Measurements from ENCODE around the gene VPS33A. TPM values are rescaled to one million over a fixed set of nuclear protein-coding genes. Genes with fewer than 3 reads are reported as not detected.
"Not testable (repeated sequence)": the region's sequence is repeated elsewhere in the genome, so short reads cannot be mapped to it uniquely, and the experiment has no call there.

Gene VPS33A
- polyA plus RNA-seq, 6 donors from 2014 or later: 20.9 to 37.1 (median 23.9) TPM

GRCh38 chr12:122291431-122291830 lies 25.1 kb upstream of the VPS33A start:
- peaks cover 8 to 10% of the 10 kb centered on the region in 2 donors for H3K36me3 Mint-ChIP-seq
- no peaks in the 10 kb centered on the region for H3K4me1 Mint-ChIP-seq
- DNase-seq (no peak), ATAC-seq (ENCODE audit: low read depth in 2 of 2) (no peak)
- no peak overlapping the region for H3K4me3 Mint-ChIP-seq
- H3K27ac Mint-ChIP-seq: no peak overlapping the region
- H3K9me3 Mint-ChIP-seq: peaks cover 0 to 5% (median 0%) of the 10 kb centered on the region in 7 donors
- no peaks in the 10 kb centered on the region for H3K27me3 Mint-ChIP-seq

DNA sequence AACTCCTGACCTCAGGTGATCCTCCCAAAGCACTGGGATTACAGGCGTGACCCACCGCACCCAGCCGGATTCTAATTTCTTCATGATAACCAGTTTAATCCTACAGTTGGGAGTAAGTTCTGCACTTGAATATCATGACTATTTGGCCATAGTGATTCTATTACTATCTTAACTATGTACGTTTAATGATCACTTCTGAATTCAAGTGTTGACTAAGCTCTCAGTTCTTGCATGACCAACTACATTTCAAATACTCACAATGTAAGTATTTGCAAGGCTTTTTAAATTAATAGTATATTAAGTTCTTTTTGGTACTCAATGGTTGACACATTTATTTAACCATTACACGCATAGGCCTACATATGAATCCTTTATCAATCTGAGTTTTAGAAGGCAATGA lies 17.4 kb upstream of the VPS33A start:
- no peaks in the 10 kb centered on the region for H3K4me1 Mint-ChIP-seq
- H3K36me3 Mint-ChIP-seq: peaks cover 7 to 8% of the 10 kb centered on the region in 2 donors
- H3K4me3 Mint-ChIP-seq: no peak overlapping the region
- DNase-seq: no peak
- H3K27me3 Mint-ChIP-seq: no peaks in the 10 kb centered on the region
- no peaks in the 10 kb centered on the region for H3K9me3 Mint-ChIP-seq
- H3K27ac Mint-ChIP-seq: no peak overlapping the region
- no peak for ATAC-seq (ENCODE audit: low read depth in 2 of 2)

- Mint-ChIP-seq H3K27ac (peak overlapping the region in 2 of 6 donors; percentile 69 to 78), H3K27me3 (no peaks in the 10 kb centered on the region), H3K4me3 (no peak overlapping the region), H3K4me1 (no peaks in the 10 kb centered on the region), H3K36me3 (peaks cover 7 to 18% of the 10 kb centered on the region in 2 donors), H3K9me3 (no peaks in the 10 kb centered on the region)
- ATAC-seq (ENCODE audit: low read depth in 2 of 2) (no peak), DNase-seq (no peak)
These were observed 15.8 kb upstream of the VPS33A start for GRCh38 chr12:122282061-122282460.

DNA sequence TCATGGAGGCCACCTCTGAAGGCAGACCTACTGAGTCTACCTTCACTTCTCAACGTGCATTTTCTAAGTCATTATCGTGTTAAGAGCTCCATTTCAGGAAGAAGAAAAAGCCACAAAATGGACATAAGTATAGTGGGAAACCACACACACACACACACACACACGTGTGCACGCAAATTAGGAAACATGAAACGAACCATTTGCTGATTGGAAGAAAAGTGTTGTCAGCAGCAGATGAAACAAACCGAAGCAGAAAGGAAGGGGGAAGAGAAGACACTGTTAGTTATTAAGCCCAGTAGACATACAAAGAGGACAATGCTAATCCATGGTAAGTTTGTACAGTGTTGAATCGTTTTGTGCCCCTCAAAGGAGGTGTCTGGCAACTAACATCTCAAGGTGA lies 9.9 kb upstream of the VPS33A start:
- DNase-seq: no peak
- ATAC-seq (ENCODE audit: low read depth in 2 of 2): no peak
- no peak overlapping the region for H3K27ac Mint-ChIP-seq
- no peaks in the 10 kb centered on the region for H3K27me3 Mint-ChIP-seq
- no peak overlapping the region for H3K4me3 Mint-ChIP-seq
- peaks cover 7 to 24% of the 10 kb centered on the region in 2 donors for H3K36me3 Mint-ChIP-seq
- H3K9me3 Mint-ChIP-seq: no peaks in the 10 kb centered on the region
- no peaks in the 10 kb centered on the region for H3K4me1 Mint-ChIP-seq

GRCh38 chr12:122275459-122275858 lies 9.2 kb upstream of the VPS33A start:
- Mint-ChIP-seq H3K4me1 (no peaks in the 10 kb centered on the region), H3K27me3 (no peaks in the 10 kb centered on the region), H3K27ac (no peak overlapping the region), H3K4me3 (no peak overlapping the region), H3K9me3 (no peaks in the 10 kb centered on the region), H3K36me3 (peaks cover 7 to 24% of the 10 kb centered on the region in 2 donors)
- DNase-seq (no peak), ATAC-seq (ENCODE audit: low read depth in 2 of 2) (no peak)

- Mint-ChIP-seq H3K4me3 (peak overlapping the region; percentile 90 to 99 (median 95)), H3K27ac (peak overlapping the region; percentile 97 to 100 (median 98)), H3K27me3 (no peaks in the 10 kb centered on the region), H3K9me3 (peaks cover 0 to 3% (median 0%) of the 10 kb centered on the region in 7 donors), H3K36me3 (peaks cover 0 to 5% of the 10 kb centered on the region in 2 donors), H3K4me1 (peaks cover 9 to 31% (median 19%) of the 10 kb centered on the region in 3 donors)
- DNase-seq: no peak
- peak; percentile 44 to 49 for ATAC-seq (ENCODE audit: low read depth in 2 of 2)
These were observed 436 bp downstream of the VPS33A start for GRCh38 chr12:122265886-122266229.

DNA sequence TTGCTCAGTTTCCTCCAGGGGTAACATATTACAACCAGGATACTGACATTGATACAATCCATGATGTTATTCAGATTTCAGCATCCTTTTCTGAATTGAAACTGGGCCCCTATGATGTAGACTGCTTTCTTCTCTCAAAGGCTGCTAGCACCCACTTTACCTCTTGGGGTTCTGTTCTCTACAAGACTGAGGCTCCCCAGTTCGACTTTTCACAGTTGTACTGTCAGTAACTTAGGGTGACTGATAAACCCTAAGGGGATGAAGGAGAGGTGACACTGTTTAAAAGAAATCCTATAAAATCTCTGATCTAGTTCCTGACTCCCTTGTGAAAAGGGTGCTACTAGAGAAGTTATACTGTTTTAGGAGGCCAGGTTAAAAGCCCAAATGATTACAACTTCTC lies 818 bp downstream of the VPS33A start:
- ATAC-seq (ENCODE audit: low read depth in 2 of 2): peak; percentile 22 to 30
- Mint-ChIP-seq H3K4me1 (peaks cover 9 to 31% (median 19%) of the 10 kb centered on the region in 3 donors), H3K4me3 (peak overlapping the region; percentile 90 to 99 (median 95)), H3K27me3 (no peaks in the 10 kb centered on the region), H3K9me3 (peaks cover 0 to 3% (median 0%) of the 10 kb centered on the region in 7 donors), H3K36me3 (peaks cover 0 to 5% of the 10 kb centered on the region in 2 donors), H3K27ac (peak overlapping the region; percentile 97 to 100 (median 98))
- no peak for DNase-seq

DNA sequence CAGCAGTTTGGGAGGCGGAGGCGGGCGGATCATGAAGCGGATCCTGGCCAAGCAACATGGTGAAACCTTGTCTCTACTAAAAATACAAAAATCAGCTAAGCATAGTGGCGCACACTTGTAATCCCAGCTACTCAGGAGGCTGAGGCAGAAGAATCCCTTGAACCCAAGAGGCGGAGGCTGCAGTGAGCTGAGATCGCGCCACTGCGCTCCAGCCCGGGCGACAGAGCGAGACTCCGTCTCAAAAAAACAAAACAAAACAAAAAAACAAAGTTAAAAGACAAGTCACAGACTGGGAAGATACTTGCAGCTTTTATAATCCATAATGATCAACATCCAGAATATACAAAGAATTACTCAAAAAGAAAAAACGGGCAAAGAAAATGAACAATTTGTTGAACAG lies 5.6 kb downstream of the VPS33A start:
- Mint-ChIP-seq H3K36me3 (peaks cover 8 to 11% of the 10 kb centered on the region in 2 donors), H3K4me3 (peak overlapping the region in 1 of 8 donors; percentile 33), H3K4me1 (peaks cover 0 to 21% (median 8%) of the 10 kb centered on the region in 3 donors)
- not testable (repeated sequence) for H3K9me3 Mint-ChIP-seq; H3K27ac Mint-ChIP-seq; H3K27me3 Mint-ChIP-seq; DNase-seq; ATAC-seq (ENCODE audit: low read depth in 2 of 2)

DNA sequence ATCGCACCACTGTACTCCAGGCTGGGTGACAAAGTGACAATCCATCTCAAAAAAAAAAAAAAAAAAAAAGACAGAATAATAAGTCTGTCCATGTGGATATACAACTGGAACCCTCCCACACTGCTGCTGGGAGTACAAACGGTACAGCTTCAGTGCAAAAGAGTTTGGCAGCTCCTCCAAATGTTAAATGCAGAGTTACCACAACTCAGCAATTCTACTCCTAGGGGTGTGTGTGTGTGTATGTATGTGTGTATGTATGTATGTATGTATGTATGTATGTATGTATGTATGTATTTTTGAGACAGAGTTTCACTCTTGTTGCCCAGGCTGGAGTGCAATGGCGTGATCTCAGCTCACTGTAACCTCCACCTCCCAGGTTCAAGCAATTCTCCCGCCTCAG lies 7.4 kb downstream of the VPS33A start:
- not testable (repeated sequence) for H3K27me3 Mint-ChIP-seq; DNase-seq; H3K4me3 Mint-ChIP-seq; H3K9me3 Mint-ChIP-seq; ATAC-seq (ENCODE audit: low read depth in 2 of 2); H3K4me1 Mint-ChIP-seq
- H3K36me3 Mint-ChIP-seq: peaks cover 8 to 11% of the 10 kb centered on the region in 2 donors
- H3K27ac Mint-ChIP-seq: peak overlapping the region in 2 of 6 donors; percentile 62 to 76

- not testable (repeated sequence) for H3K27me3 Mint-ChIP-seq; DNase-seq; H3K36me3 Mint-ChIP-seq; H3K4me1 Mint-ChIP-seq; ATAC-seq (ENCODE audit: low read depth in 2 of 2); H3K4me3 Mint-ChIP-seq; H3K9me3 Mint-ChIP-seq
- peak overlapping the region in 1 of 6 donors; percentile 21 for H3K27ac Mint-ChIP-seq
These were observed 7.8 kb downstream of the VPS33A start for GRCh38 chr12:122258462-122258861.

DNA sequence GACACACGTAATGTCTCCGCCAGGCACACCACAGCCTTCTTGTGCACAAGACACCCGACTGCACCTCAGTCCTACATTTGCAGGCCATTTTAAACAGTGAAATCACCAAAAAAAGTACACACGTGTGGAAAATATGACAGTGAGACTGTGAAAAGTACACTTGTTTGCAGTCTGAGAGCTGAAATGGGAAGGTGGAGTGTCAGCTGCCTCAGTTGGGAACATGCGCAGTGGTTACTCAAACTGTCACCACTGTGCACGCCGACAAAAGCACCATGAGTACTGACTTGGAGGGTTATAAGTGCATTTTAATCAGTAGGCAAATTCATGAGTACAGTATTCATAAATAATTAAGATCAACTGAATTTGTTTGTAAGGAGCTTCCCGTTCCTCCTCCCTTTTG lies 15.8 kb downstream of the VPS33A start:
- ATAC-seq (ENCODE audit: low read depth in 2 of 2): no peak
- Mint-ChIP-seq H3K27ac (no peak overlapping the region), H3K4me1 (peaks cover 0 to 10% (median 7%) of the 10 kb centered on the region in 3 donors), H3K27me3 (no peaks in the 10 kb centered on the region), H3K4me3 (peak overlapping the region in 1 of 8 donors; percentile 15), H3K9me3 (no peaks in the 10 kb centered on the region), H3K36me3 (peaks cover 7 to 13% of the 10 kb centered on the region in 2 donors)
- no peak for DNase-seq

DNA sequence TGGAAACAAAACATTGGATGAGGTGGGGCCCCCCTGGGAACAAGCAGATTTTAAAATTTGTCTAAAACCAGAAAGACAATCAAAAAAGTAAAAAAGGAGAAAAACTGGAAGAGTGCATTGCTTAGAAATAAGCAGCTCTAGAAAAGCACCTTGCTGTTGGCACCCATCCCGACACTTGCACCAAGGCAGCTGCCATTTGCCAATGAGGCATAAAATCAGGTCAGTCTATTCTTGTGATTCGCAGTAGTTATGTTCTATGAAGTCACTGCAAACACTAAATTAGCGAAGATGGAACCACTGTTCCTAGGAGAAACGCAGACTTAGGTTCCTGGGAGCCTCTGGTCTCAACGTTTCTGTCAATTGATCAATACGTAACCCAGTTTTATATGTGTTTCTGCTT lies 16.2 kb downstream of the VPS33A start:
- no peaks in the 10 kb centered on the region for H3K9me3 Mint-ChIP-seq
- ATAC-seq (ENCODE audit: low read depth in 2 of 2): no peak
- no peak for DNase-seq
- H3K4me3 Mint-ChIP-seq: no peak overlapping the region
- no peaks in the 10 kb centered on the region for H3K27me3 Mint-ChIP-seq
- peaks cover 0 to 10% (median 7%) of the 10 kb centered on the region in 3 donors for H3K4me1 Mint-ChIP-seq
- peaks cover 7 to 14% of the 10 kb centered on the region in 2 donors for H3K36me3 Mint-ChIP-seq
- H3K27ac Mint-ChIP-seq: no peak overlapping the region

GRCh38 chr12:122245553-122245952 lies 20.7 kb downstream of the VPS33A start:
- H3K9me3 Mint-ChIP-seq: no peaks in the 10 kb centered on the region
- ATAC-seq (ENCODE audit: low read depth in 2 of 2) (no peak), DNase-seq (no peak)
- H3K4me3 Mint-ChIP-seq: no peak overlapping the region
- H3K36me3 Mint-ChIP-seq: peaks cover 0 to 15% of the 10 kb centered on the region in 2 donors
- H3K27me3 Mint-ChIP-seq: no peaks in the 10 kb centered on the region
- no peak overlapping the region for H3K27ac Mint-ChIP-seq
- peaks cover 0 to 4% (median 2%) of the 10 kb centered on the region in 3 donors for H3K4me1 Mint-ChIP-seq

- Mint-ChIP-seq H3K36me3 (peaks cover 0 to 13% of the 10 kb centered on the region in 2 donors), H3K27ac (no peak overlapping the region), H3K4me1 (peaks cover 0 to 4% (median 2%) of the 10 kb centered on the region in 3 donors), H3K4me3 (no peak overlapping the region), H3K27me3 (no peaks in the 10 kb centered on the region), H3K9me3 (no peaks in the 10 kb centered on the region)
- no peak for DNase-seq
- no peak for ATAC-seq (ENCODE audit: low read depth in 2 of 2)
These were observed 21.5 kb downstream of the VPS33A start for GRCh38 chr12:122244565-122245371.
